Measurements from ENCODE around the gene TMEM175.

Gene TMEM175

GRCh38 chr4:968221-968620, 36.0 kb downstream of the TMEM175 start:
- TF ChIP-seq POLR2A (IDR thresholded peaks at IDR 0.05; ENCODE audit: extremely low read depth, insufficient read length) = no peak
- no peak for TF ChIP-seq MAX (IDR thresholded peaks at IDR 0.05; ENCODE audit: low read depth, low read length)
- no peak for TF ChIP-seq MYC (IDR thresholded peaks at IDR 0.05; ENCODE audit: low read depth, low read length)
- TF ChIP-seq CTCF (IDR thresholded peaks at IDR 0.05; ENCODE audit: low read depth, low read length) = no peak
- no peak for DNase-seq (ENCODE audit: low read depth)
- no peak overlapping the region for H3K4me3 ChIP-seq (ENCODE audit: low read depth, low read length)

GRCh38 chr4:968621-969394, 36.5 kb downstream of the TMEM175 start:
- H3K4me3 ChIP-seq (ENCODE audit: low read depth, low read length) = no peak overlapping the region
- no peak for DNase-seq (ENCODE audit: low read depth)
- TF ChIP-seq MAX (IDR thresholded peaks at IDR 0.05; ENCODE audit: low read depth, low read length) = no peak
- no peak for TF ChIP-seq MYC (IDR thresholded peaks at IDR 0.05; ENCODE audit: low read depth, low read length)
- TF ChIP-seq CTCF (IDR thresholded peaks at IDR 0.05; ENCODE audit: low read depth, low read length) = no peak
- no peak for TF ChIP-seq POLR2A (IDR thresholded peaks at IDR 0.05; ENCODE audit: extremely low read depth, insufficient read length)

GRCh38 chr4:970046-970745, 37.9 kb downstream of the TMEM175 start:
- H3K4me3 ChIP-seq (ENCODE audit: low read depth, low read length) = no peak overlapping the region
- TF ChIP-seq MAX (IDR thresholded peaks at IDR 0.05; ENCODE audit: low read depth, low read length) = no peak
- TF ChIP-seq POLR2A (IDR thresholded peaks at IDR 0.05; ENCODE audit: extremely low read depth, insufficient read length) = no peak
- TF ChIP-seq CTCF (IDR thresholded peaks at IDR 0.05; ENCODE audit: low read depth, low read length) = no peak
- TF ChIP-seq MYC (IDR thresholded peaks at IDR 0.05; ENCODE audit: low read depth, low read length) = no peak
- no peak for DNase-seq (ENCODE audit: low read depth)

- no peak for DNase-seq (ENCODE audit: low read depth)
- no peak overlapping the region for H3K4me3 ChIP-seq (ENCODE audit: low read depth, low read length)
- no peak for TF ChIP-seq CTCF (IDR thresholded peaks at IDR 0.05; ENCODE audit: low read depth, low read length)
- TF ChIP-seq POLR2A (IDR thresholded peaks at IDR 0.05; ENCODE audit: extremely low read depth, insufficient read length) = no peak
- no peak for TF ChIP-seq MYC (IDR thresholded peaks at IDR 0.05; ENCODE audit: low read depth, low read length)
- no peak for TF ChIP-seq MAX (IDR thresholded peaks at IDR 0.05; ENCODE audit: low read depth, low read length)
These were observed 38.7 kb downstream of the TMEM175 start for GRCh38 chr4:970854-971520.

GRCh38 chr4:971666-972500, 39.6 kb downstream of the TMEM175 start:
- DNase-seq (ENCODE audit: low read depth) = no peak
- H3K4me3 ChIP-seq (ENCODE audit: low read depth, low read length) = no peak overlapping the region
- no peak for TF ChIP-seq MAX (IDR thresholded peaks at IDR 0.05; ENCODE audit: low read depth, low read length)
- no peak for TF ChIP-seq CTCF (IDR thresholded peaks at IDR 0.05; ENCODE audit: low read depth, low read length)
- TF ChIP-seq MYC (IDR thresholded peaks at IDR 0.05; ENCODE audit: low read depth, low read length) = no peak
- TF ChIP-seq POLR2A (IDR thresholded peaks at IDR 0.05; ENCODE audit: extremely low read depth, insufficient read length) = no peak
